Measurements from ENCODE around the gene RGL2.

- TF ChIP-seq POLR2A (IDR thresholded peaks at IDR 0.05) (no peak), CTCF (IDR thresholded peaks at IDR 0.05) (no peak)
Measured at GRCh38 chr6:33294086-33294823, 4.5 kb downstream of the RGL2 start.
